Stimulated activated CD8-positive, alpha-beta memory T cell treated with anti-CD3 and anti-CD28 coated beads, Interleukin-15, amount 100 ng/mL, for 4 hours (primary cell): ENCODE results near the gene JARID2.

Source experiments
- DNase-seq, 2 donors: peaks; one replicate each; pipeline ENCODE4 v3.0.0-alpha.2; 2020; ENCODE audit warnings: low read depth in 2 of 2

JARID2 gene

GRCh38 chr6:15355683-15356099 lies 109.8 kb downstream of the JARID2 start:
- no peak for DNase-seq

GRCh38 chr6:15356179-15356578 lies 110.3 kb downstream of the JARID2 start:
- no peak for DNase-seq

GRCh38 chr6:15356937-15357336 lies 111.1 kb downstream of the JARID2 start:
- DNase-seq: no peak

GRCh38 chr6:15357782-15358181 lies 111.9 kb downstream of the JARID2 start:
- DNase-seq: no peak

- DNase-seq: no peak
Measured at GRCh38 chr6:15358579-15359327, 112.9 kb downstream of the JARID2 start.

GRCh38 chr6:15359335-15359862 lies 113.5 kb downstream of the JARID2 start:
- DNase-seq: no peak

- DNase-seq: no peak
Measured at GRCh38 chr6:15360300-15360699, 114.4 kb downstream of the JARID2 start.

GRCh38 chr6:15361197-15361596 lies 115.3 kb downstream of the JARID2 start:
- DNase-seq: no peak

- DNase-seq: no peak
Measured at GRCh38 chr6:15362274-15363160, 116.6 kb downstream of the JARID2 start.

- DNase-seq: no peak
Measured at GRCh38 chr6:15363164-15363522, 117.3 kb downstream of the JARID2 start.

- no peak for DNase-seq
Measured at GRCh38 chr6:15363523-15364400, 117.9 kb downstream of the JARID2 start.

- no peak for DNase-seq
Measured at GRCh38 chr6:15364401-15365037, 118.7 kb downstream of the JARID2 start.

- peak in 1 of 2 donors; percentile 10 for DNase-seq
Measured at GRCh38 chr6:15365273-15365687, 119.4 kb downstream of the JARID2 start.

- no peak for DNase-seq
Measured at GRCh38 chr6:15366003-15366535, 120.2 kb downstream of the JARID2 start.

- DNase-seq: no peak
Measured at GRCh38 chr6:15366879-15367278, 121.0 kb downstream of the JARID2 start.

- DNase-seq: no peak
Measured at GRCh38 chr6:15368186-15368585, 122.3 kb downstream of the JARID2 start.

- DNase-seq: no peak
Measured at GRCh38 chr6:15368873-15369272, 123.0 kb downstream of the JARID2 start.

- no peak for DNase-seq
Measured at GRCh38 chr6:15369838-15370237, 124.0 kb downstream of the JARID2 start.

GRCh38 chr6:15370733-15371671 lies 125.1 kb downstream of the JARID2 start:
- no peak for DNase-seq

GRCh38 chr6:15372932-15373331 lies 127.1 kb downstream of the JARID2 start:
- DNase-seq: no peak
